Breast epithelium (tissue), 3 donors: ENCODE measurements around the gene CTNNA1.

Source experiments
- CTCF ChIP-seq, 3 donors: fragments of 450-650 bp; IDR thresholded peaks; one replicate each; pipeline ENCODE4 v1.5.1; 2016 to 2017; ENCODE audit warnings: antibody characterized with exemption in 3 of 3, mild to moderate bottlenecking in 3 of 3, moderate library complexity in 3 of 3
- POLR2A ChIP-seq: fragments of 450-650 bp; IDR thresholded peaks from one replicate; pipeline ENCODE4 v1.6.1; 2016; ENCODE audit warnings: antibody characterized with exemption, mild to moderate bottlenecking, moderate library complexity

- no peak for TF ChIP-seq CTCF (IDR thresholded peaks at IDR 0.05)
- TF ChIP-seq POLR2A = no peak
Observed at GRCh38 chr5:138955671-138956295, 202.6 kb downstream of the CTNNA1 start.
